ENCODE results near the gene PARL.

PARL gene

DNA sequence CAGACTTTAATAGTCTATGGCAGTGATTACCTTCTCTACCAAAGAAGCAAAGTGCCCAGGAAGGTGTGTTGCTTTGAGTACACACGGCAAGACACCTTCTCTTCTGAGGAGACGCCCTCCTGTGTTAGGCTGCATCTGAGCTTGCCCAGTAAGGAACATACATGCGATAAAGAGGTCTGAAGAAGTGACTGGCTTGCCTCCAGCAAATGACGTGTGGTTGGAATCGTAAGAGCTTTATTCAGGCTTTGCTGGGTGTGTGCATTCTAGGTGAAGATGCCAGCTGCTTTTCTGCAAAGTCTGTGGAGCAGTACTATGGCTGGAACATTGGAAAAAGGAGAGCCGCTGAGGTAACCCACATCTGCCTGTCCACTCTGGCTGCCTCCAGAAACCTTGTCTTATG lies 81.7 kb downstream of the PARL start:
- POLR2A ChIA-PET: no interaction called here
- no peak for TF ChIP-seq HDGF (IDR thresholded peaks at IDR 0.05; ENCODE audit: borderline replicate concordance)
- TF ChIP-seq SUZ12 (IDR thresholded peaks at IDR 0.05): no peak
- no peak for TF ChIP-seq L3MBTL2 (conservative IDR thresholded peaks at IDR 0.05)
- no peak for TF ChIP-seq LEF1 (IDR thresholded peaks at IDR 0.05; ENCODE audit: borderline replicate concordance)
- TF ChIP-seq FOXK2 (IDR thresholded peaks at IDR 0.05): no peak
- TF ChIP-seq TARDBP (IDR thresholded peaks at IDR 0.05): no peak
- no peak for TF ChIP-seq ELF4 (IDR thresholded peaks at IDR 0.05)
- no peak for TF ChIP-seq CTBP1 (IDR thresholded peaks at IDR 0.05; ENCODE audit: borderline replicate concordance)
- DNase-seq (ENCODE audit: extremely low spot score): no peak
- CTCF ChIA-PET: no interaction called here

DNA sequence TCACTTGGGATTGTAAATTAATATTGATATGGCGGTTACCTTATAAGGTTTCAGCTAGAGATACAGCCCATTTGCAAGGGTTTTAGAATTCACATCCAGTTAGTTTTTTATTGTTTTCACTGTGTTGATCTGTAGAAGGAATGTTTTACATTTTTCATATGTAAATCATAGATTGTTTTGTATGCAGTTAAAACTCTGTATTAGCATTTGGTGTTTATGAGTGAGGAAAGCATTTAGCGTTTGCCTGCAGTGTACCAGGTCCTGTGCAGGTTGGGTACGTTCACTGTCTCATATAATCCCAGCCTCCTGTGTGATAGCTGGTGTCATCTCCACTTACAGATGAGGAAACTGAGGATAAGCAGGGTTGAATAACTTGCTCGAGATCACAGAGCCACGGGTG lies 83.1 kb downstream of the PARL start:
- ChIA-PET POLR2A (no interaction called here), CTCF (no interaction called here)
- DNase-seq (ENCODE audit: extremely low spot score): no peak
- TF ChIP-seq FOXK2 (IDR thresholded peaks at IDR 0.05) (no peak), SP1 (IDR thresholded peaks at IDR 0.05) (no peak), L3MBTL2 (conservative IDR thresholded peaks at IDR 0.05) (no peak), NFRKB (IDR thresholded peaks at IDR 0.05) (no peak), PKNOX1 (IDR thresholded peaks at IDR 0.05) (no peak), BHLHE40 (IDR thresholded peaks at IDR 0.05; ENCODE audit: borderline replicate concordance) (no peak), ZNF384 (IDR thresholded peaks at IDR 0.05) (no peak), HDGF (IDR thresholded peaks at IDR 0.05; ENCODE audit: borderline replicate concordance) (no peak), FOXM1 (IDR thresholded peaks at IDR 0.05; ENCODE audit: borderline replicate concordance) (no peak), ELF4 (IDR thresholded peaks at IDR 0.05) (no peak), ARNT (IDR thresholded peaks at IDR 0.05) (no peak)

DNA sequence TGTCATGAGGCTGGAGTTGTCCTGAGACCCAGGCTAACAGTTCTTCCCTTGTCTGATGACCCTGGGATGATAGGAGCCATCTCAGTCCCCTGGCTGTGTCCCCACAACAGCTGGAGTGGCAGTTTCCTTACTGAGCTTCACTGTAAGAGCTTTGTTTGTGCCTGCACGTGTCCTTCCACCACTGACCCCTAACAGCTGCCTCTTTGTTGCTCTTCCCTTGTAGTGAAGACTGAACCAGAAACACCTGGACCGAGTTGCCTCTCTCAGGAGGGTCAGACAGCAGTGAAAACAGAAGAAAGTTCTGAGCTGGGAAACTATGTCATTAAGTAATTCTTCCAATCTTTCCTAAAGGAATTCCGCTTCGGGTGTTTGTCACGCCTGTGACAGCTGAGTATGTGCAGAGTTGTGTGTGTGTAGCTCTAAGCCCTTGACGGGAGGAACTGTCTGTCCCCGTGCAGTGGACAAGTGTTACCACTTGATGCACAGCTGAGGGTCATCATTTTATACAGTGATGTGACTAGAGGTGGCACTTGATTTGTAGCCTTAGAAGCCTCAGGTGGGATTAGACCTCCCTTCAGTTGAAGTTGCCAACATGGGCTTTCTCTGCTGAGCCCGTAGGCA lies 84.3 kb downstream of the PARL start:
- POLR2A ChIA-PET: no interaction called here

DNA sequence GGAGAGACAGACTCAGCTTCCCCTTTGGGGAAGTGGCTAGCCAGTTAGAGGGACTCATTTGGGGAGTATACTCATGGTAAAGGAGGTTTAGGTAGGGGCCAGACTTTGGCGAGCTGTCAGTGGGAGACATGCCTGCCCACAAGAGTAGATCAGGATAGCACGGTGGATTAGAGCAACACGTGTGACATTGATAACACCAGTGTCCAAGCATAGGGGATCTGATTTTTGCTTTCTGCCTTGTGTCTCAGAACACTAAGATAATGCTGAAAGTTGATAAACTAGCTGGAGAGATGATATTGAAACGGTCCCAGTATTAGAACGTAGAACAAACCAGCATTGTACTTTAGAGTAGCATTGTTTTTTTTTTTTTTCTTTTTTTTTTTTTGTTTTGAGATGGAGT lies 85.2 kb downstream of the PARL start:
- ChIA-PET CTCF (interaction anchor here (1.3 to 1.5 kb wide), 2 partner anchors 24 to 86 kb away, joined by 3 to 5 read pairs; partner anchors contain the start of gene PARL), POLR2A (no interaction called here)
- no peak for DNase-seq (ENCODE audit: extremely low spot score)

More for the DNA sequence above, 84.3 kb downstream of the PARL start:
- DNase-seq (ENCODE audit: extremely low spot score): no peak
- TF ChIP-seq FOXA1 (IDR thresholded peaks at IDR 0.05) (no peak), FOXK2 (IDR thresholded peaks at IDR 0.05) (no peak), CTBP1 (IDR thresholded peaks at IDR 0.05; ENCODE audit: borderline replicate concordance) (no peak), PKNOX1 (IDR thresholded peaks at IDR 0.05) (no peak), ARNT (IDR thresholded peaks at IDR 0.05) (no peak), ELF4 (IDR thresholded peaks at IDR 0.05) (no peak), SP1 (IDR thresholded peaks at IDR 0.05) (no peak), ZNF384 (IDR thresholded peaks at IDR 0.05) (no peak), LEF1 (IDR thresholded peaks at IDR 0.05; ENCODE audit: borderline replicate concordance) (no peak), BHLHE40 (IDR thresholded peaks at IDR 0.05; ENCODE audit: borderline replicate concordance) (no peak), TARDBP (IDR thresholded peaks at IDR 0.05) (no peak), L3MBTL2 (conservative IDR thresholded peaks at IDR 0.05) (no peak), NFRKB (IDR thresholded peaks at IDR 0.05) (no peak), HDGF (IDR thresholded peaks at IDR 0.05; ENCODE audit: borderline replicate concordance) (no peak), SUZ12 (IDR thresholded peaks at IDR 0.05) (no peak), FOXM1 (IDR thresholded peaks at IDR 0.05; ENCODE audit: borderline replicate concordance) (no peak)
- CTCF ChIA-PET: interaction anchor here (1.3 to 1.5 kb wide), 2 partner anchors 24 to 85 kb away, joined by 3 to 5 read pairs; partner anchors contain the start of gene PARL

DNA sequence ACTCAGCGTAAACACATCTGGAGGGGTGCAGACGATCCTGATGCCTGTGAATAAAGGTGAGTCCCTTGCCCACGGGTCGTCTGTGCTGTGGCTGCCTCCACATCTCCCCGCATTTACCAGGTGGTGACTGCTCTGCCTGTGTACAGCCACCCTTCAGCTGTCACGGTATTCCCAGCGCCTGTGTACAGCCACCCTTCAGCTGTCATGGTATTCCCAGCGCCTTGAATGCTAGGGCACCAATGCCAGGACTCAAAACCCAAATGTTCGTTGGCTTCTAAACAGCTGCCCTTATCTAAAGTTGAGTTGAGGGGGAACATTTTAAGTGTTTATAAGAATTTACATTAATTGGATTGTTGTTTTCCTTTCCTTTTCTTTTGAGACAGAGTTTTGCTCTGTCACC lies 86.7 kb downstream of the PARL start:
- POLR2A ChIA-PET: interaction anchor here (0.7 kb wide), 1 partner anchor 11 kb away, joined by 3 read pairs; no protein-coding TSS in a partner anchor
- DNase-seq (ENCODE audit: extremely low spot score): no peak
- CTCF ChIA-PET: no interaction called here
- TF ChIP-seq ARNT (IDR thresholded peaks at IDR 0.05) (no peak), TARDBP (IDR thresholded peaks at IDR 0.05) (no peak), ELF4 (IDR thresholded peaks at IDR 0.05) (no peak), CTBP1 (IDR thresholded peaks at IDR 0.05; ENCODE audit: borderline replicate concordance) (no peak), SP1 (IDR thresholded peaks at IDR 0.05) (no peak), LEF1 (IDR thresholded peaks at IDR 0.05; ENCODE audit: borderline replicate concordance) (no peak), SUZ12 (IDR thresholded peaks at IDR 0.05) (no peak), FOXA1 (IDR thresholded peaks at IDR 0.05) (no peak), FOXM1 (IDR thresholded peaks at IDR 0.05; ENCODE audit: borderline replicate concordance) (no peak), HDGF (IDR thresholded peaks at IDR 0.05; ENCODE audit: borderline replicate concordance) (no peak), BHLHE40 (IDR thresholded peaks at IDR 0.05; ENCODE audit: borderline replicate concordance) (no peak), FOXK2 (IDR thresholded peaks at IDR 0.05) (no peak), L3MBTL2 (conservative IDR thresholded peaks at IDR 0.05) (no peak), NFRKB (IDR thresholded peaks at IDR 0.05) (no peak)

More for the DNA sequence above, 85.2 kb downstream of the PARL start:
- TF ChIP-seq TARDBP (IDR thresholded peaks at IDR 0.05) (no peak), ELF4 (IDR thresholded peaks at IDR 0.05) (no peak), FOXA1 (IDR thresholded peaks at IDR 0.05) (no peak), ZNF384 (IDR thresholded peaks at IDR 0.05) (no peak), FOXK2 (IDR thresholded peaks at IDR 0.05) (no peak), LEF1 (IDR thresholded peaks at IDR 0.05; ENCODE audit: borderline replicate concordance) (no peak), BHLHE40 (IDR thresholded peaks at IDR 0.05; ENCODE audit: borderline replicate concordance) (no peak), FOXM1 (IDR thresholded peaks at IDR 0.05; ENCODE audit: borderline replicate concordance) (no peak), SP1 (IDR thresholded peaks at IDR 0.05) (no peak), ARNT (IDR thresholded peaks at IDR 0.05) (no peak), SUZ12 (IDR thresholded peaks at IDR 0.05) (no peak), PKNOX1 (IDR thresholded peaks at IDR 0.05) (no peak)

DNA sequence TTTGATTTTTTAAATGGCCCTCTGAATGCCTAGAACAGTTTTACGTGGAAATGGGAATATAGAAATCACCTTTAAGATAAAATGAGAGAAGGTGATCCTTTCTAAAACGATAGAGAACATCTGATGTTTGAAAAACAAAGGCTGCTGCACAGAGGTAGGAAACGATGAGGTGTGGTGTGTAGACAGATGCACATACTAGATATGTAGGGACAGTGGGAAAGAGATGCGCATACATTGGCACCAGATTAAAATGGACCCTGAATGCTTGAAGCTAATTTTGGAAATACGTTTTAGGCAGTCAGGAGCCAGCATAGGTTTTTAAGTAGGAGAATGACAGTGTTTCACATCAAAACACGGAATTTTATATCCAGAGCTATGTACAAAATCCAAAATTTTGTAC lies 88.3 kb downstream of the PARL start:
- no peak for DNase-seq (ENCODE audit: extremely low spot score)
- ChIA-PET CTCF (interaction anchor here (0.6 kb wide), 1 partner anchor 177 kb away, joined by 3 read pairs; no protein-coding TSS in a partner anchor), POLR2A (no interaction called here)
- no peak for TF ChIP-seq LEF1 (IDR thresholded peaks at IDR 0.05; ENCODE audit: borderline replicate concordance)
- TF ChIP-seq SUZ12 (IDR thresholded peaks at IDR 0.05): no peak
- TF ChIP-seq BHLHE40 (IDR thresholded peaks at IDR 0.05; ENCODE audit: borderline replicate concordance): no peak
- TF ChIP-seq ZNF384 (IDR thresholded peaks at IDR 0.05): no peak
- no peak for TF ChIP-seq FOXA1 (IDR thresholded peaks at IDR 0.05)
- no peak for TF ChIP-seq SP1 (IDR thresholded peaks at IDR 0.05)
- no peak for TF ChIP-seq FOXM1 (IDR thresholded peaks at IDR 0.05; ENCODE audit: borderline replicate concordance)
- no peak for TF ChIP-seq NFRKB (IDR thresholded peaks at IDR 0.05)
- TF ChIP-seq ARNT (IDR thresholded peaks at IDR 0.05): no peak
- no peak for TF ChIP-seq TARDBP (IDR thresholded peaks at IDR 0.05)

Measured in HEK293T (cell line).